ENCODE results near the gene LCE3E. TPM values are rescaled to one million over a fixed set of nuclear protein-coding genes. Genes with fewer than 3 reads are reported as not detected.
"Not testable (repeated sequence)": the region's sequence is repeated elsewhere in the genome, so short reads cannot be mapped to it uniquely, and the experiment has no call there.

The LCE3E gene
- total and polyA plus RNA-seq, 10 donors, result not detected

DNA sequence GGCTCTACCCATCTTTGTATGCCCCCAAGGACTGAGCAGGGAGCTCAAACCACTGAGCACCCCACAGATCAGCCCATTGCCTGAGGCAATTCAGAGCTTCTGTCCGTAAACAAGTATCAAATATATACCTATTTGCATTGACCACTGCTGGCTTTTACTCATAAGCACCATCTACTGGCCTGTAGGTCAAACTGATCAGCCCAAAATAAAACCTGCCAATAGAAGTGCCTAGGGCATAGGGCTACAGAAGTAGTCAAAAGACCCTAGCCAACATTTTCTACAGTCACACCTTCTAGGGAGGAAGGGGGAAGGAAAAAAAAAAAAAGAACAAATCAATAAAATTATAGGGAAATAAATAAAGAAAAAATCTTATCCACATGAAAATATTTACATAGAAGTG, 19.0 kb upstream of the LCE3E start:
- WGBS, 5 donors, result 43 to 64% (median 63%) methylated on average over 1 of the region's 1 CpG; no CpG with 5 or more reads in 2 of the 5 donors
- no peak for TF ChIP-seq POLR2A (IDR thresholded peaks at IDR 0.05)
- TF ChIP-seq CTCF (IDR thresholded peaks at IDR 0.05 in 8 of 11, conservative IDR thresholded peaks at IDR 0.05 in 3 of 11), result no peak
- no peak for TF ChIP-seq POLR2AphosphoS5 (IDR thresholded peaks at IDR 0.05)
- intact Hi-C loops (cut with DNase I; ENCODE audit: low total_unique reads), result no loop called here

DNA sequence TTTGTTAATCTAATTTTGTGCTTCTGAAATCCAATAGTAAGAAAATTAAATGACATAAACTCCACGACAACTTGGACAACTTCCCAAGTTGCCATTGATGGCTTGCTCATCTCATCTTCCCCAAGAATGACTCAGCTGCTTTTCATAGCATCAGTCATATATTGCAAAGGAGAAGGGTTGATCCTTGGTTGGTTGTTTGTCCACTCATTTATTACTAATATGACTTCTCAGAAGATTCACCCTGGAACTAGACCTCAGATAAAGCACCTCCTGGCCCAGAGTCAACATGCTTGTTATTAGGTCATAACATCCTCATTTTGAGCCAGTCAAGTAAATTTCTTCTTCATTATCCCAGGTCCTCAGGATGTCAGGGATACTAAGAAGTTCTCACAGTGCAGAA, 16.1 kb upstream of the LCE3E start:
- Histone ChIP-seq H3K9me3 (no peaks in the 10 kb centered on the region), H3K27ac (no peak overlapping the region), H3K36me3 (no peaks in the 10 kb centered on the region), H3K4me3 (no peak overlapping the region), H3K4me1 (no peaks in the 10 kb centered on the region), H3K27me3 (replicated peaks in 1 of 7) (peaks cover 0 to 21% (median 0%) of the 10 kb centered on the region in 7 donors)
- no peak for TF ChIP-seq CTCF (IDR thresholded peaks at IDR 0.05 in 8 of 11, conservative IDR thresholded peaks at IDR 0.05 in 3 of 11)
- no peak for TF ChIP-seq POLR2AphosphoS5 (IDR thresholded peaks at IDR 0.05)
- TF ChIP-seq POLR2A (IDR thresholded peaks at IDR 0.05), result no peak
- DNase-seq, result no peak
- WGBS, 5 donors, result 54 to 81% (median 67%) methylated on average over 1 of the region's 1 CpG
- intact Hi-C loops (cut with DNase I; ENCODE audit: low total_unique reads), result no loop called here

More for the DNA sequence above, 19.0 kb upstream of the LCE3E start:
- H3K36me3 ChIP-seq, result no peaks in the 10 kb centered on the region
- no peaks in the 10 kb centered on the region for H3K4me1 ChIP-seq
- no peak overlapping the region for H3K27ac ChIP-seq
- no peak overlapping the region for H3K4me3 ChIP-seq
- peaks cover 0 to 1% (median 0%) of the 10 kb centered on the region in 7 donors for H3K27me3 ChIP-seq (replicated peaks in 1 of 7)
- no peak for DNase-seq
- H3K9me3 ChIP-seq, result no peaks in the 10 kb centered on the region

DNA sequence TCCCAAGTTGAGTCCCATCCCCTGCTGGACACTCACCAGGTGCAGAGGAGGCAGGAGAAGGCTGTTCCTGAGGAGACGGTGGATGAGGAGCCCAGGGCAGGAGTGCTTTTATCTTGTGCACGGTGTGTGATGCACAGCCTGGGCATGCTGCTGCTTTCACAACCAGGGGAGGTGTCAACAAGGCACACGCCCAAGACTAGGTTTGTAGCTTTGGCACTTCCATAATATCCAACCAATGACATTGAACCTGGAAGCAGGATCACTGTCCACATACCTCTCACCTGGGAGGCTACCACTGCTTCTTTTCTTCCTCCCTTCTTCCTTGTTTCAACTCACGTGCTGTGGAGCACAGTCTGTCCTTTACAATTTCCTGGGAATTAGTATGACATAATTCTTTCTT, 13.9 kb upstream of the LCE3E start, which contains the start of gene LCE3D:
Gene LCE3D (minus strand): TSS at position 84 of the 400 bp plus-strand sequence. CDS start 580 bp downstream, outside the sequence.
- no peak within 1 kb of the TSS for H3K27ac ChIP-seq
- H3K27me3 ChIP-seq (replicated peaks in 1 of 7), result peaks cover 0 to 21% (median 0%) of the 10 kb centered on the region in 7 donors
- no peaks in the 10 kb centered on the region for H3K9me3 ChIP-seq
- TF ChIP-seq POLR2A (IDR thresholded peaks at IDR 0.05) (no peak), POLR2AphosphoS5 (IDR thresholded peaks at IDR 0.05) (no peak), CTCF (IDR thresholded peaks at IDR 0.05 in 8 of 11, conservative IDR thresholded peaks at IDR 0.05 in 3 of 11) (no peak)
- WGBS, 5 donors, result 69 to 80% (median 74%) methylated on average over 4 of the region's 4 CpGs
- H3K4me3 ChIP-seq, result no peak within 1 kb of the TSS
- no peak for DNase-seq
- intact Hi-C loops (cut with DNase I; ENCODE audit: low total_unique reads), result no loop called here
- H3K36me3 ChIP-seq, result no peaks in the 10 kb centered on the region
- H3K4me1 ChIP-seq, result no peaks in the 10 kb centered on the region

- DNase-seq; intact Hi-C loops (cut with DNase I; ENCODE audit: low total_unique reads); H3K27ac ChIP-seq; H3K4me3 ChIP-seq; H3K36me3 ChIP-seq; H3K9me3 ChIP-seq; H3K4me1 ChIP-seq: not testable (repeated sequence)
- WGBS, 5 donors, result 83 to 96% (median 91%) methylated on average over 5 to 9 of the region's 9 CpGs
- peaks cover 0 to 21% (median 0%) of the 10 kb centered on the region in 7 donors for H3K27me3 ChIP-seq (replicated peaks in 1 of 7)
These were observed 12.9 kb upstream of the LCE3E start for GRCh38 chr1:152579526-152579925.

- DNase-seq, result no peak
- Histone ChIP-seq H3K9me3 (no peaks in the 10 kb centered on the region), H3K27me3 (replicated peaks in 1 of 7) (peaks cover 0 to 29% (median 0%) of the 10 kb centered on the region in 7 donors), H3K36me3 (no peaks in the 10 kb centered on the region), H3K27ac (no peak overlapping the region), H3K4me1 (no peaks in the 10 kb centered on the region), H3K4me3 (no peak overlapping the region)
- intact Hi-C loops (cut with DNase I; ENCODE audit: low total_unique reads), result no loop called here
- WGBS, 5 donors, result 70 to 87% (median 74%) methylated on average over 2 of the region's 2 CpGs
- TF ChIP-seq CTCF (IDR thresholded peaks at IDR 0.05 in 8 of 11, conservative IDR thresholded peaks at IDR 0.05 in 3 of 11) (no peak), POLR2A (IDR thresholded peaks at IDR 0.05) (no peak), POLR2AphosphoS5 (IDR thresholded peaks at IDR 0.05) (no peak)
These were observed 10.6 kb upstream of the LCE3E start for GRCh38 chr1:152577168-152577567.

Data from spleen (tissue), 11 donors.